HG02798 (cell line): Measurements from ENCODE around the gene MROH2A.

ENCODE experiments used
- ATAC-seq: cut with Tn5 transposase; IDR thresholded peaks from one replicate; pipeline ENCODE4 v1.9.1; 2021; ENCODE audit warnings: mild to moderate bottlenecking; ENCODE audit not compliant: unreplicated experiment, poor library complexity

MROH2A gene

GRCh38 chr2:233817995-233818638 lies 40.0 kb downstream of the MROH2A start:
- ATAC-seq = no peak

- ATAC-seq = no peak
Observed at GRCh38 chr2:233818639-233819621, 40.8 kb downstream of the MROH2A start.

GRCh38 chr2:233819884-233820773 lies 42.0 kb downstream of the MROH2A start:
- no peak for ATAC-seq

GRCh38 chr2:233820774-233821105 lies 42.6 kb downstream of the MROH2A start:
- ATAC-seq = no peak

- ATAC-seq = no peak
Observed at GRCh38 chr2:233821196-233821595, 43.1 kb downstream of the MROH2A start.

- ATAC-seq = no peak
Observed at GRCh38 chr2:233821709-233822100, 43.6 kb downstream of the MROH2A start.

GRCh38 chr2:233822101-233822771 lies 44.1 kb downstream of the MROH2A start:
- ATAC-seq = no peak

GRCh38 chr2:233822781-233823730 lies 44.9 kb downstream of the MROH2A start:
- no peak for ATAC-seq

- no peak for ATAC-seq
Observed at GRCh38 chr2:233823731-233824121, 45.6 kb downstream of the MROH2A start.

GRCh38 chr2:233824373-233824772 lies 46.2 kb downstream of the MROH2A start:
- no peak for ATAC-seq

GRCh38 chr2:233828546-233829192 lies 50.5 kb downstream of the MROH2A start:
- no peak for ATAC-seq

- no peak for ATAC-seq
Observed at GRCh38 chr2:233829193-233830110, 51.3 kb downstream of the MROH2A start.

GRCh38 chr2:233830111-233830802 lies 52.1 kb downstream of the MROH2A start:
- no peak for ATAC-seq

GRCh38 chr2:233831011-233831721 lies 53.0 kb downstream of the MROH2A start:
- no peak for ATAC-seq

GRCh38 chr2:233831861-233832260 lies 53.7 kb downstream of the MROH2A start:
- ATAC-seq = no peak

GRCh38 chr2:233832414-233832813 lies 54.3 kb downstream of the MROH2A start:
- ATAC-seq = no peak
